Naive thymus-derived CD8-positive, alpha-beta T cell (primary cell): ENCODE data around the gene ALOX5AP. TPM values are rescaled to one million over a fixed set of nuclear protein-coding genes. Genes with fewer than 3 reads are reported as not detected.

ENCODE experiments used
- ATAC-seq, 2 donors: fragments of 150-1000 bp; cut with Tn5 transposase in 1 of 2; sonication (Bioruptor Pico), chemical (Tn5 transposase) in 1 of 2; 1 replicate in 1 of 2; 2 replicates in 1 of 2; pipeline ENCODE4 v1.10.0; 2021; ENCODE audit warnings: mild to moderate bottlenecking in 2 of 2, moderate library complexity in 2 of 2
- POLR2A ChIA-PET: fragments of 350-600 bp; sonication (Branson Sonifier 250); formaldehyde crosslinking; loops from one replicate; lab custom pipeline; 2021; ENCODE audit warnings: antibody characterized with exemption; lab: Charles Lee
- DNase-seq, 10 donors: peaks; one replicate each; pipeline versions ENCODE4 v3.0.0 to v3.0.0-alpha.2; 2020 to 2022
- H3K27ac Mint-ChIP-seq, 10 donors: one replicate each; pipeline ENCODE4 v1.8.0; 2020 to 2022; ENCODE audit warnings: mild to moderate bottlenecking in 10 of 10, mixed read lengths in 10 of 10, moderate library complexity in 4 of 10, inconsistent platforms in 1 of 10
- H3K27me3 Mint-ChIP-seq, 5 donors: one replicate each; pipeline ENCODE4 v1.8.0; 2021 to 2022; ENCODE audit warnings: mixed read lengths in 5 of 5
- H3K36me3 Mint-ChIP-seq, 3 donors: one replicate each; pipeline ENCODE4 v1.8.0; 2020 to 2022; ENCODE audit warnings: mixed read lengths in 3 of 3, mild to moderate bottlenecking in 2 of 3, inconsistent platforms in 1 of 3
- H3K4me1 Mint-ChIP-seq, 4 donors: one replicate each; pipeline ENCODE4 v1.8.0; 2021 to 2022; ENCODE audit warnings: mixed read lengths in 4 of 4
- H3K4me3 Mint-ChIP-seq, 10 donors: one replicate each; pipeline ENCODE4 v1.8.0; 2020 to 2022; ENCODE audit warnings: mild to moderate bottlenecking in 10 of 10, mixed read lengths in 10 of 10, moderate library complexity in 6 of 10, inconsistent platforms in 1 of 10
- H3K9me3 Mint-ChIP-seq, 9 donors: one replicate each; pipeline ENCODE4 v1.8.0; 2020 to 2022; ENCODE audit warnings: mixed read lengths in 9 of 9, mild to moderate bottlenecking in 3 of 9, inconsistent platforms in 1 of 9, moderate library complexity in 1 of 9
- polyA plus RNA-seq, 3 donors: library from polyadenylated mRNA; unstranded; fragments of 300-500 nt; fragmentation: Illumina TruSeq; gene quantifications; one replicate each; pipeline ENCODE4 v1.2.3, GENCODE V29; 2021
- total RNA-seq, 8 experiments: library from RNA in 2 of 8; stranded (reverse) in 2 of 8; gene quantifications; one replicate each; pipeline ENCODE4 v1.2.3 and lab custom pipeline; 2021 to 2026

The ALOX5AP gene
- total and polyA plus RNA-seq, 5 experiments from 2014 or later, result 13.6 to 235 (median 137) TPM

- H3K4me3 Mint-ChIP-seq, result no peak overlapping the region
- peaks cover 0 to 2% (median 0%) of the 10 kb centered on the region in 4 donors for H3K4me1 Mint-ChIP-seq
- no peaks in the 10 kb centered on the region for H3K36me3 Mint-ChIP-seq
- H3K27me3 Mint-ChIP-seq, result peaks cover 0 to 3% (median 0%) of the 10 kb centered on the region in 5 donors
- no peaks in the 10 kb centered on the region for H3K9me3 Mint-ChIP-seq
- DNase-seq, result no peak
- ATAC-seq, result no peak
- no peak overlapping the region for H3K27ac Mint-ChIP-seq
- POLR2A ChIA-PET, result no interaction called here
Measured at GRCh38 chr13:30810801-30811200, 75.5 kb downstream of the ALOX5AP start.

Other genes with a start within 250 kb of the ALOX5AP start
- gene USPL1, start 117.6 kb upstream of the ALOX5AP start, total RNA-seq, result 10 to 100 TPM; 29.2 to 31.1 TPM
- 10 to 100 TPM; 13.4 to 17.6 (median 14.2) TPM for gene USPL1, start 117.6 kb upstream of the ALOX5AP start, polyA plus RNA-seq
- not detected for gene MEDAG, start 170.7 kb downstream of the ALOX5AP start, total RNA-seq
- not detected for gene MEDAG, start 170.7 kb downstream of the ALOX5AP start, polyA plus RNA-seq
- gene TEX26, start 197.1 kb downstream of the ALOX5AP start, total RNA-seq, result not detected
- not detected for gene TEX26, start 197.1 kb downstream of the ALOX5AP start, polyA plus RNA-seq